K562 (cell line): ENCODE measurements around the gene AMMECR1. TPM values are rescaled to one million over a fixed set of nuclear protein-coding genes. Genes with fewer than 3 reads are reported as not detected.

Source experiments
- ATAC-seq: fragments of 200-7000 bp; cut with Tn5 transposase; 3 replicates; pipeline ENCODE4 v1.9.1; 2020; ENCODE audit warnings: moderate library complexity
- BruUV-seq: library from RNA; stranded (reverse); fragments of 400-500 nt; replicated peaks from 2 replicates; lab custom pipeline; 2021; lab: Mats Ljungman, UMichigan
- CTCF ChIA-PET: fragments of 300-600 bp; formaldehyde crosslinking; extraction: SDS; loops from one replicate; lab custom pipeline; 2021; ENCODE audit warnings: low intra/inter-chr PET ratio; lab: Yijun Ruan, JAX
- POLR2A ChIA-PET: fragments of 300-600, 350-650 bp; sonication (Branson Sonifier 250); formaldehyde crosslinking; extraction: SDS; loops from one replicate; lab custom pipeline; 2021; ENCODE audit warnings: antibody characterized with exemption, inconsistent platforms; lab: Yijun Ruan, JAX
- DNase-seq, 4 experiments: peaks; one replicate each; pipeline versions ENCODE4 v3.0.0 to v3.0.0-alpha.2; 2011 to 2018; ENCODE audit warnings: low spot score in 3 of 4, mixed read lengths in 3 of 4; ENCODE audit errors: extremely low read depth in 1 of 4
- FAIRE-seq: peaks from 2 replicates; lab custom pipeline; 2011; peaks lifted over from hg19 to GRCh38; lab: Jason Lieb, UNC
- H2AFZ ChIP-seq: 2 replicates; pipeline ENCODE4 v1.6.0; 2011; ENCODE audit warnings: low read depth, low read length, control low read depth, inconsistent platforms
- H3K27ac ChIP-seq: fragments of 200-600 bp; 3 replicates; pipeline ENCODE4 v1.8.0; 2011; ENCODE audit warnings: low read depth, mild to moderate bottlenecking, control low read depth, inconsistent platforms, low read length, moderate library complexity, mixed read lengths; ENCODE audit errors: extremely low read depth
- H3K27me3 ChIP-seq, 2 experiments: fragments of 300-600 bp in 1 of 2; 2 replicates in 1 of 2; 3 replicates in 1 of 2; pipeline versions ENCODE4 v1.6.0 to v1.8.0; 2011; ENCODE audit warnings: inconsistent platforms in 2 of 2, low read length in 2 of 2, mild to moderate bottlenecking in 1 of 2, mixed read lengths in 1 of 2, moderate library complexity in 1 of 2; ENCODE audit not compliant: control insufficient read depth in 2 of 2, insufficient read depth in 2 of 2
- H3K36me3 ChIP-seq: fragments of 300-600 bp; 3 replicates; pipeline ENCODE4 v1.8.0; 2011; ENCODE audit warnings: mild to moderate bottlenecking, low read length, inconsistent platforms; ENCODE audit not compliant: control insufficient read depth, insufficient read depth
- H3K4me1 ChIP-seq, 2 experiments: fragments of 200-600 bp in 1 of 2; replicated peaks in 1 of 2; 2 replicates in 1 of 2; 3 replicates in 1 of 2; pipeline versions ENCODE4 v1.5.1 to v1.8.0; 2011; ENCODE audit warnings: inconsistent platforms in 2 of 2, low read length in 2 of 2, mild to moderate bottlenecking in 1 of 2, mixed read lengths in 1 of 2, moderate library complexity in 1 of 2; ENCODE audit not compliant: control insufficient read depth in 2 of 2, insufficient read depth in 2 of 2
- H3K4me2 ChIP-seq: 2 replicates; pipeline ENCODE4 v1.6.1; 2011; ENCODE audit warnings: low read length, control low read depth, inconsistent platforms, mixed read lengths; ENCODE audit not compliant: insufficient read depth
- H3K4me3 ChIP-seq: fragments of 200-600 bp; sonication (generic), shearing (Covaris generic); 2 replicates; pipeline ENCODE4 v1.5.1; 2016; ENCODE audit warnings: control low read depth, inconsistent platforms
- H3K79me2 ChIP-seq: fragments of 200-600 bp; 3 replicates; pipeline ENCODE4 v1.8.0; 2011; ENCODE audit warnings: low read length, inconsistent platforms; ENCODE audit not compliant: control insufficient read depth, insufficient read depth
- H3K9ac ChIP-seq, 2 experiments: 2 replicates each; pipeline versions ENCODE4 v1.6.0 to v1.6.1; 2011; ENCODE audit warnings: low read depth in 2 of 2, low read length in 2 of 2, control low read depth in 1 of 2, inconsistent platforms in 1 of 2, mild to moderate bottlenecking in 1 of 2, mixed read lengths in 1 of 2; ENCODE audit not compliant: insufficient read depth in 1 of 2
- H3K9me1 ChIP-seq: one replicate; pipeline ENCODE4 v1.6.0; 2011; ENCODE audit warnings: inconsistent platforms, mild to moderate bottlenecking, low read length, moderate library complexity; ENCODE audit not compliant: control insufficient read depth, insufficient read depth
- H3K9me3 ChIP-seq: replicated peaks from 2 replicates; pipeline ENCODE4 v1.5.1; 2011; ENCODE audit warnings: low read depth, low read length, inconsistent platforms; ENCODE audit not compliant: control insufficient read depth, insufficient read depth
- H4K20me1 ChIP-seq: replicated peaks from 2 replicates; pipeline ENCODE4 v1.6.1; 2011; ENCODE audit warnings: low read length, inconsistent platforms, mixed read lengths; ENCODE audit not compliant: control insufficient read depth, insufficient read depth
- BMI1 ChIP-seq: fragments of 150-350 bp; IDR thresholded peaks from 2 replicates; pipeline ENCODE4 v1.6.1; 2014; ENCODE audit warnings: low read length
- BRD4 ChIP-seq: fragments of 200-600 bp; sonication (generic); IDR thresholded peaks from 2 replicates; pipeline ENCODE4 v1.6.1; 2017; ENCODE audit warnings: inconsistent platforms
- FOXJ3 ChIP-seq: sonication (generic); formaldehyde crosslinking; IDR thresholded peaks from 2 replicates; pipeline ENCODE4 v1.4.0; 2020; ENCODE audit warnings: mild to moderate bottlenecking, missing genetic modification reagents
- PKNOX1 ChIP-seq: fragments of 450-650 bp; IDR thresholded peaks from 2 replicates; pipeline ENCODE4 v1.6.1; 2016
- SMARCB1 ChIP-seq: IDR thresholded peaks from 2 replicates; pipeline ENCODE4 v1.6.1; 2011; ENCODE audit warnings: improper control_type of control experiment, low read depth; ENCODE audit not compliant: insufficient read length
- WGBS: fragments of 100-300 bp; shearing (Covaris generic); methylation state at CpG from one replicate; pipeline ENCODE4 v1.1.6; 2016; ENCODE audit warnings: low coverage, mixed read lengths; ENCODE audit not compliant: insufficient coverage; ENCODE audit errors: missing lambda C conversion rate; 5-methylcytosine and 5-hydroxymethylcytosine counted together
- in situ Hi-C: fragments of 300-500 bp; cut with MboI; formaldehyde crosslinking; loops from 4 replicates; pipeline ENCODE4 v1.15.0; 2018; ENCODE audit warnings: inconsistent platforms, mixed read lengths
- intact Hi-C: fragments of 100-400 bp; cut with micrococcal nuclease; formaldehyde crosslinking; loops from 2 replicates; pipeline ENCODE4 v1.14.2; 2022
- polyA plus RNA-seq, 8 experiments: library from polyadenylated mRNA; depleted of rRNA in 4 of 8; stranded (reverse) in 5 of 8; unstranded in 3 of 8; fragments of >200 nt; fragmentation: Nextera tagmentation in 2 of 8; fragmentation: Illumina TruSeq in 1 of 8; extraction: Ambion mirVana in 2 of 8; extraction: Trizol in 1 of 8; gene quantifications; 2 replicates each; pipeline versions ENCODE4 v1.2.1 to v1.2.3, GENCODE V29; 2011 to 2014; ENCODE audit warnings: inconsistent platforms in 1 of 8, missing spikeins in 1 of 8
- total RNA-seq, 7 experiments: library from RNA; depleted of rRNA in 6 of 7; stranded (reverse); fragments of >200 nt in 6 of 7; fragmentation: Illumina TruSeq in 2 of 7; extraction: Trizol in 2 of 7; gene quantifications; 2 replicates each; pipeline versions ENCODE4 v1.2.1 to v1.2.3, GENCODE V29; 2011 to 2021; ENCODE audit warnings: low replicate concordance in 1 of 7
- TF ChIP-seq, protein P1 (sequence below): sonication (generic); formaldehyde crosslinking; IDR thresholded peaks from 2 replicates; pipeline ENCODE4 v1.8.0; 2022; ENCODE audit warnings: missing genetic modification reagents, mild to moderate bottlenecking, moderate library complexity, borderline replicate concordance

Gene AMMECR1
- total and polyA plus RNA-seq, 9 of the 15 experiments (the other 6 are each of a cell fraction or from before 2014, with no cell fraction given) = 13.9 to 36.7 (median 23.6) TPM

DNA sequence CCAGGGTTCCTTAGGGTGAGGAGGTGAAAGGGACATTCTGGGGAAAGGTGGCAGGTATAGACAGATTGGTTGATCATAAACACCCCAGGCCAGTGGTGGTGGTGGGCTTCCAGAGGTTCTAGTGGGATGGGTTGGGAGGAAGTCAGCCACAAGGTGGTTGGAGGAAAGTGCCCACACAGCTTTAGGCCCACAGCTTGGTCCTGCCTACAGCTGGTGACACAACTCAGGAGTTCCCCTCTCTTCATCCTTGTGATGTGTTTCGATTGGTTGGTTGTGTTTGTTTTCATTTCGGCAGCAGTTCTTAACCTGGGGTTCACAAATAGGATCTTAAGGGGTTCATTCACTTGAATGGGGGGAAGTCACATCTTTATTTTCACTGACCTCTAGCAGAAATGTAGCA, 158.0 kb downstream of the AMMECR1 start:
- BruUV-seq = no TSS peak
- peak; percentile 6; the same call in 1 of the 3 replicates for ATAC-seq
- H2AFZ ChIP-seq = no peak overlapping the region
- in situ Hi-C loops = loop anchor here (5.0 to 25.0 kb wide), 3 partner anchors 247 to 702 kb away; no protein-coding TSS in a partner anchor
- no peak overlapping the region; a peak in 1 of 4 replicates for H3K9ac ChIP-seq
- no peak for FAIRE-seq
- CTCF ChIA-PET = interaction anchor here (1.1 to 3.2 kb wide), 7 partner anchors 14 to 258 kb away, joined by 3 to 39 read pairs (median 4); no protein-coding TSS in a partner anchor
- 14% methylated on average over 1 of the region's 2 CpGs for WGBS
- H3K4me2 ChIP-seq = no peak overlapping the region
- no peaks in the 10 kb centered on the region for H3K9me1 ChIP-seq
- no peaks in the 10 kb centered on the region for H3K27me3 ChIP-seq
- H3K9me3 ChIP-seq = no peaks in the 10 kb centered on the region
- no peak for DNase-seq
- peaks cover 21% of the 10 kb centered on the region; the same call in 2 of the 3 replicates for H3K79me2 ChIP-seq
- no peaks in the 10 kb centered on the region; the same call in 1 of the 2 replicates for H4K20me1 ChIP-seq
- intact Hi-C loops = loop anchor here (1.0 to 10.0 kb wide), 5 partner anchors 187 to 685 kb away; partner anchors contain the start of gene GUCY2F
- no peak overlapping the region; the same call in 2 of the 3 replicates for H3K27ac ChIP-seq
- peaks cover 7 to 32% of the 10 kb centered on the region in 2 experiments; a peak in 3 of 5 replicates for H3K4me1 ChIP-seq
- POLR2A ChIA-PET = interaction anchor here (1.0 to 2.0 kb wide), 4 partner anchors 158 to 252 kb away, joined by 3 to 8 read pairs (median 4); no protein-coding TSS in a partner anchor
- H3K4me3 ChIP-seq = no peak overlapping the region
- TF ChIP-seq PKNOX1 (no peak), BMI1 (no peak), FOXJ3 (CRISPR knock-in tag) (no peak), SMARCB1 (no peak), BRD4 (no peak)
- TF ChIP-seq, protein P1, sequence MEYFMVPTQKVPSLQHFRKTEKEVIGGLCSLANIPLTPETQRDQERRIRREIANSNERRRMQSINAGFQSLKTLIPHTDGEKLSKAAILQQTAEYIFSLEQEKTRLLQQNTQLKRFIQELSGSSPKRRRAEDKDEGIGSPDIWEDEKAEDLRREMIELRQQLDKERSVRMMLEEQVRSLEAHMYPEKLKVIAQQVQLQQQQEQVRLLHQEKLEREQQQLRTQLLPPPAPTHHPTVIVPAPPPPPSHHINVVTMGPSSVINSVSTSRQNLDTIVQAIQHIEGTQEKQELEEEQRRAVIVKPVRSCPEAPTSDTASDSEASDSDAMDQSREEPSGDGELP (CRISPR knock-in tag) = no peak
- H3K36me3 ChIP-seq = peaks cover 29% of the 10 kb centered on the region; the same call in 2 of the 3 replicates
